ENCODE measurements around the gene BCL7B. TPM values are rescaled to one million over a fixed set of nuclear protein-coding genes. Genes with fewer than 3 reads are reported as not detected.
"Not testable (repeated sequence)": the region's sequence is repeated elsewhere in the genome, so short reads cannot be mapped to it uniquely, and the experiment has no call there.

Gene BCL7B
- total RNA-seq, 1 donor from 2014 or later: 82.9 TPM

DNA sequence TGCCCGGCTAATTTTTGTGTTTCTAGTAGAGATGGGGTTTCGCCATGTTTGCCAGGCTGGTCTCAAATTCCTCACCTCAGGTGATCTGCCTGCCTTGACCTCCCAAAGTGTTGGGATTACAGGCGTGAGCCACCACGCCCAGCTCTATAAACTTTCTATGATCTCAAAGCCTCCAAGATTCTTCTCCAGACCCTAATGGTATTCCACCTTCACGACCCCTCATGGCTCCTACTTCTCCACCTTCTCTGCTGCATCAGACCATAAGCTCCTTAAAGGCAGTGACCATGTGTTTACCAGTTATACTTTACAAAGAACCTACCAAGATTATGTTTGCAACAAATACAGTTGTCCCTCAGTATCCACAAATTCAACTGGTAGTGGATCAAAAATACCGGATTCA is 25.3 kb downstream of the BCL7B start:
- no peak overlapping the region for H3K27ac ChIP-seq (replicated peaks)
- no peaks in the 10 kb centered on the region for H3K4me1 ChIP-seq
- no peak for DNase-seq
- H3K27me3 ChIP-seq (ENCODE audit: low read depth): no peaks in the 10 kb centered on the region
- no peaks in the 10 kb centered on the region for H3K9me3 ChIP-seq (replicated peaks)
- H3K4me3 ChIP-seq: no peak overlapping the region
- H3K36me3 ChIP-seq: peaks cover 31% of the 10 kb centered on the region
- TF ChIP-seq, protein P1, sequence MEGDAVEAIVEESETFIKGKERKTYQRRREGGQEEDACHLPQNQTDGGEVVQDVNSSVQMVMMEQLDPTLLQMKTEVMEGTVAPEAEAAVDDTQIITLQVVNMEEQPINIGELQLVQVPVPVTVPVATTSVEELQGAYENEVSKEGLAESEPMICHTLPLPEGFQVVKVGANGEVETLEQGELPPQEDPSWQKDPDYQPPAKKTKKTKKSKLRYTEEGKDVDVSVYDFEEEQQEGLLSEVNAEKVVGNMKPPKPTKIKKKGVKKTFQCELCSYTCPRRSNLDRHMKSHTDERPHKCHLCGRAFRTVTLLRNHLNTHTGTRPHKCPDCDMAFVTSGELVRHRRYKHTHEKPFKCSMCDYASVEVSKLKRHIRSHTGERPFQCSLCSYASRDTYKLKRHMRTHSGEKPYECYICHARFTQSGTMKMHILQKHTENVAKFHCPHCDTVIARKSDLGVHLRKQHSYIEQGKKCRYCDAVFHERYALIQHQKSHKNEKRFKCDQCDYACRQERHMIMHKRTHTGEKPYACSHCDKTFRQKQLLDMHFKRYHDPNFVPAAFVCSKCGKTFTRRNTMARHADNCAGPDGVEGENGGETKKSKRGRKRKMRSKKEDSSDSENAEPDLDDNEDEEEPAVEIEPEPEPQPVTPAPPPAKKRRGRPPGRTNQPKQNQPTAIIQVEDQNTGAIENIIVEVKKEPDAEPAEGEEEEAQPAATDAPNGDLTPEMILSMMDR (IDR thresholded peaks at IDR 0.05; ENCODE audit: borderline replicate concordance): no peak
- intact Hi-C loops (cut with micrococcal nuclease): no loop called here

DNA sequence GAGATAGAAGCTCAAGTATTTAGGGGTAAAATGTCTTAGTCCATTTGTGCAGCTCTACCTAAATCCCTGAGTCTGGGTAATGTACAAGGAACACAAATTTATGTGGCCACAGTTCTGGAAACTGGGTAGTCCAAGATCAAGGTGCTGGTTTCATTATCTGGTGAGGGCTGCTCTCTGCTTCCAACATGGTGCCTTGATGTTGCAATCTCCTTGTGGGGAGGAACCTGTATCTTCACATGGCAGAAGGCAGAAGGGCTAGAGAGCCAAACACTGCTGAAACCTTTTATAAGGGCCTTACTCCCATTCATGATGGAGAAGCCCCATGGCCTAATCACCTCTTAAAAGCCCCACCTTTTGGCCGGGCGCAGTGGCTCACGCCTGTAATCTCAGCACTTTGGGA is 26.7 kb downstream of the BCL7B start:
- Histone ChIP-seq H3K9me3 (replicated peaks) (no peaks in the 10 kb centered on the region), H3K27me3 (ENCODE audit: low read depth) (no peaks in the 10 kb centered on the region), H3K27ac (replicated peaks) (no peak overlapping the region), H3K4me1 (no peaks in the 10 kb centered on the region), H3K4me3 (no peak overlapping the region), H3K36me3 (peaks cover 16% of the 10 kb centered on the region)
- TF ChIP-seq, protein P1 (IDR thresholded peaks at IDR 0.05; ENCODE audit: borderline replicate concordance): no peak
- no peak for DNase-seq
- intact Hi-C loops (cut with micrococcal nuclease): no loop called here

DNA sequence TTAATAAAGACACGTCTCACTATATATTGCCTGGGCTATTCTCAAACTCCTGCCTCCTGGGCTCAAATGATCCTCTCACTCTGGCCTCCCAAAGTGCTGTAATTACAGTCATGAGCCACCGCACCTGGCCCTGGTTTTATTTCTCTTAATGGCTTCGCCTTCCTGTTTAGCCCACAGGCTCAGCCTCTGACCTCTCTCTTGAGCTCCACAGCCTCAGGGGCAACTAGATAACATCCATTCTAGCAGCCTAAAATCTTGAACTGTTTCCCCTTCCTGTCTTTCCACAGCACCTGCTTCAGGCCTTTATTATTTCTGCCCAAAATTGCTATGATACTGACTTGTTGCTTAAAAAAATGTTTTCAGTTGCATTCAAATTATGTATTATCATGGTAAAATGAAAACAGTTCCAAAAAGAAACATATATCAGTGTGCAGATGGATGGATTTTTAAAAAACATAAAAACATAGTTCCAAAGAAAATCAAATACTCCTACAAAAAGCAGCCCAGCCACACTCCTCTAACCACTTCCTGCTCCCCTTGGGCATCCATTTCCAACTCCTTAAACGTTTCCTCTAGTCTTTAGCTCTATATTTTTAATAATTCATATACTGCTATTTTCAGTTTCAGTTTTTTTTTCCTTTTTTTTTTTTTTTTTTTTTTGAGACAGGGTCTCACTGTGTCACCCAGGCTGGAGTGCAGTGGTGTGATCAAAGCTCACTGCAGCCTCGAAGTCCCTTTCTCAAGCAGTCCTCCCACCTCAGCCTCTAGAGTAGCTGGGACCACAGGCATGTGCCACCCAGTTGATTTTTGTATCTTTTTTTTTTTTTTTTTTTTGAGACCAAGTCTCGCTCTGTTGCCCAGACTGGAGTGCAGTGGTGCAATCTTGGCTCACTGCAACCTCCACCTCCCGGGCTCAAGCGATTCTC is 30.3 kb downstream of the BCL7B start:
- Histone ChIP-seq H3K4me1 (peaks cover 9% of the 10 kb centered on the region), H3K36me3 (no peaks in the 10 kb centered on the region), H3K9me3 (replicated peaks) (no peaks in the 10 kb centered on the region), H3K27ac (replicated peaks) (no peak overlapping the region), H3K27me3 (ENCODE audit: low read depth) (no peaks in the 10 kb centered on the region), H3K4me3 (no peak overlapping the region)
- TF ChIP-seq, protein P1 (IDR thresholded peaks at IDR 0.05; ENCODE audit: borderline replicate concordance): no peak
- intact Hi-C loops (cut with micrococcal nuclease): no loop called here
- DNase-seq: no peak

DNA sequence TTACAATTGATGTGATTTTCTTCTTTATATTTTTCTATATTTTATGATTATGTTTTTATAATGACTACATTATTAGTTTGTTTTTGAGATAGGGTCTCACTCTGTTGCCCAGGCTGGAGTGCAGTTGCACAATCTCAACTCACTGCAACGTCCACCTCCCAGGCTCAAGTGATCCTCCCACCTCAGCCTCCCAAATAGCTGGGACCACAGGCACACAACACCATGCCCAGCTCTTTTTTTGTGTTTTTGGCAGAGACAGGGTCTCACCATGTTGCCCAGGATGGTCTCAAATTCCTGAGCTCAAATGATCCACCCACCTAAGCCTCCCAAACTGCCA is 31.4 kb downstream of the BCL7B start:
- peaks cover 19% of the 10 kb centered on the region for H3K4me1 ChIP-seq
- H3K9me3 ChIP-seq (replicated peaks); intact Hi-C loops (cut with micrococcal nuclease); H3K27me3 ChIP-seq (ENCODE audit: low read depth); H3K4me3 ChIP-seq; H3K27ac ChIP-seq (replicated peaks); DNase-seq; H3K36me3 ChIP-seq: not testable (repeated sequence)

DNA sequence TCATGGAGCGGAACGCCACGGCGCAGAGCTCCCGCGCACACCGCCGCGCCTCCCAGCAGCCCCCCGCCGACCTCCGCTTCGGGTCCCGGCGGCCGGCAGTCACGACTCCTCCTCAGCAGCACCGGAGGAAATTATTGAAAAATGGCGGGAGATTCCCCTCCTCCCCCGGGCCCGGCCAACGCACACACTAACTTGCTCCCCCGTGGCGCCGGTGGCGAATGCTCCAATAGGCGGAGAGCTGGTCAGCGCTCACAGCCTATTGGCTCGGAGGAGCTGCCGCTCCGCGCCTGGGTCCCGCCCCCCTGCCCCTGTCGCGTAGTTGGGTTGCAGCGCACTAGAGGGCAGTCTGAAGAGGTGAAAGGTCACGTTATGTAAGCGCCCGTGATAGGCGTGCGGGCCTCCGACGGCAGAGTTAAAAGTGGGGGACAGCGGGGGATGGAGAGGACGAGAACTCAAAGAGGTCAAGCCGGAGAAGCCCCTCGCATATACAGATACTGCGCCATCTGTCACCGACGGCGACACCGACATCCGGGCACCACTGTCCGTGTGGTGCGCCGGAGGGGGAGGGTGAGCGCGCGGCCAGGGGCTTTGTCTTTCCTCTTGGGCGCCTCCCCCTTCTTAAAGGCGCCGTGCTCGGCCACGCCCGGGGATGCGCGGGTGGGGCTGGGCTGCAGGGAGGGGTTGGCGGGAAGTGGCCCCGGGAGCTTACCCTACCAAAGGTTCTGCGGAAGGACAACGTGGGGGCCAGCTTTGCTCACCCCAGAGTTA is 35.2 kb downstream of the BCL7B start, which contains the start of gene BAZ1B:
TSS of gene BAZ1B (minus strand) at position 189 of the 768 bp plus-strand sequence. CDS start 360 bp downstream, outside the sequence.
- intact Hi-C loops (cut with micrococcal nuclease): no loop called here
- no peaks in the 10 kb centered on the region for H3K27me3 ChIP-seq (ENCODE audit: low read depth)
- no peaks in the 10 kb centered on the region for H3K9me3 ChIP-seq (replicated peaks)
- TF ChIP-seq, protein P1 (IDR thresholded peaks at IDR 0.05; ENCODE audit: borderline replicate concordance): peak; percentile 28
- peak within 1 kb of the TSS; percentile 93 for H3K4me3 ChIP-seq
- H3K27ac ChIP-seq (replicated peaks): peak within 1 kb of the TSS; percentile 96
- no peaks in the 10 kb centered on the region for H3K36me3 ChIP-seq
- DNase-seq: peak; percentile 98
- peaks cover 57% of the 10 kb centered on the region for H3K4me1 ChIP-seq

Data from left ventricle myocardium inferior (tissue), 1 donor.